Measurements from ENCODE around the gene NEK7.

GRCh38 chr1:198206292-198206691 is 49.5 kb downstream of the NEK7 start:
- TF ChIP-seq CTCF (IDR thresholded peaks at IDR 0.05; ENCODE audit: poor library complexity) (no peak), EZH2 (IDR thresholded peaks at IDR 0.05; ENCODE audit: borderline replicate concordance) (no peak)
